Measurements from ENCODE around the gene GLTP. TPM values are rescaled to one million over a fixed set of nuclear protein-coding genes. Genes with fewer than 3 reads are reported as not detected.

GLTP gene
- total and polyA plus RNA-seq, 3 donors from 2014 or later, result 20.0 to 27.1 (median 23.1) TPM

DNA sequence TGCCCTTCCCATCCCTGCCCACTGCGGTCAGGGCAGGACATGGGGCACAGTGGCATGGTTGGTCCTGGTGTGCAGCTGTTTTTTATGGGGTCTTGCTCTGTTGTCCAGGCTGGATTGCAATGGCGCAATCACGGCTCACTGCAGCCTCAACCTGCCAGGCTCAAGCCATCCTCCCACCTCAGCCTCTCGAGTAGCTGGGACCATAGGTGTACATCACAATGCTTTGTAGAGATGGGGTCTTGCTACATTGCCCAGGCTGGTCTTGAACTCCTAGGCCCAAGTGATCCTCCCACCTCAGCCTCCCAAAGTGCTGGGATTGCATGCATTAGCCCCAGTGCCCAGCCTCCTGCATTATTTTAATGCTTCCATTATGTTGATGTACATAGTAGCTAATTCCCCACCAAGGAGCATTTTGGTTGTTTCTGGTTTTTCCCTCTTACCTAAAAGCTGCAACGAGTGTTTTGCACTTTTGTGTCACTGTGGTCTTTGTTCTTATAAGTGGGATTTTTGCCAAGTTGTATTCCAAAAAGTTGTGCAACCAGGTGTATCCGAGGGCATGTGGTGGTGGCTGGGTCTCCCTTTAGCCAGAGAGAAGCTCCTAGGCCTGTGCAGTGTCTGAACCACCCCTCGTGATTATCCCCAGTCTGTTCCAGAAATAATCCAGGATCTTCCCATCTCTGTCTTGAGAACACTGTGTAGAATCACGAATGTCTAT, 30.1 kb upstream of the GLTP start:
- Histone ChIP-seq H3K27me3 (no peaks in the 10 kb centered on the region), H3K9me3 (no peaks in the 10 kb centered on the region), H3K36me3 (ENCODE audit: low read depth, missing control alignments) (no peaks in the 10 kb centered on the region), H3K4me3 (no peak overlapping the region), H3K4me1 (no peaks in the 10 kb centered on the region), H3K27ac (no peak overlapping the region)
- intact Hi-C loops (cut with DNase I; ENCODE audit: low total_unique reads), result no loop called here
- DNase-seq, result no peak
- 83 to 84% methylated on average over 8 of the region's 8 CpGs for WGBS, 2 donors
- TF ChIP-seq POLR2A (IDR thresholded peaks at IDR 0.05), result no peak
- TF ChIP-seq, protein P1, sequence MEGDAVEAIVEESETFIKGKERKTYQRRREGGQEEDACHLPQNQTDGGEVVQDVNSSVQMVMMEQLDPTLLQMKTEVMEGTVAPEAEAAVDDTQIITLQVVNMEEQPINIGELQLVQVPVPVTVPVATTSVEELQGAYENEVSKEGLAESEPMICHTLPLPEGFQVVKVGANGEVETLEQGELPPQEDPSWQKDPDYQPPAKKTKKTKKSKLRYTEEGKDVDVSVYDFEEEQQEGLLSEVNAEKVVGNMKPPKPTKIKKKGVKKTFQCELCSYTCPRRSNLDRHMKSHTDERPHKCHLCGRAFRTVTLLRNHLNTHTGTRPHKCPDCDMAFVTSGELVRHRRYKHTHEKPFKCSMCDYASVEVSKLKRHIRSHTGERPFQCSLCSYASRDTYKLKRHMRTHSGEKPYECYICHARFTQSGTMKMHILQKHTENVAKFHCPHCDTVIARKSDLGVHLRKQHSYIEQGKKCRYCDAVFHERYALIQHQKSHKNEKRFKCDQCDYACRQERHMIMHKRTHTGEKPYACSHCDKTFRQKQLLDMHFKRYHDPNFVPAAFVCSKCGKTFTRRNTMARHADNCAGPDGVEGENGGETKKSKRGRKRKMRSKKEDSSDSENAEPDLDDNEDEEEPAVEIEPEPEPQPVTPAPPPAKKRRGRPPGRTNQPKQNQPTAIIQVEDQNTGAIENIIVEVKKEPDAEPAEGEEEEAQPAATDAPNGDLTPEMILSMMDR (IDR thresholded peaks at IDR 0.05), result no peak

DNA sequence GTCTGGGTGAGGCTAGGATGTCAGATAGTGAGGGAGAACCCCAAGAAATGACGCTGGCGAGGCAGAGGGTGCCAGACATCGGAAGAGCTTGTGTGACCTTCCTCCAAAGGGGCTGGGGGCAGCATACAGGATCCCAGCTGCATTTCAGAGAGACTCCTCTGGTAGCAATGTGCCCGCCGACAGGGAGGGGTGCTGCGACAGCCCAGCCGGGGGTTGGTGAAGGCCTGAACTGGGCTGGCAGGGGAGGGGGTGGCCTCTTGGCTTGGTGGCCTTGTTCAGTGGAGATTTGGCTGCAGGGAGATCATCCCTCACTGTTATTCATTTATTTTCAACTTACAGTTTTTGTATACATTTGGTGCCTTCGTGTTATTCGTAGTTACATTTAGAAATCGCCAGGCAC, 25.0 kb upstream of the GLTP start:
- intact Hi-C loops (cut with DNase I; ENCODE audit: low total_unique reads), result no loop called here
- H3K9me3 ChIP-seq, result no peaks in the 10 kb centered on the region
- no peak overlapping the region for H3K4me3 ChIP-seq
- H3K4me1 ChIP-seq, result peaks cover 13% of the 10 kb centered on the region
- no peaks in the 10 kb centered on the region for H3K36me3 ChIP-seq (ENCODE audit: low read depth, missing control alignments)
- no peak overlapping the region for H3K27ac ChIP-seq
- DNase-seq, result no peak
- TF ChIP-seq, protein P1 (IDR thresholded peaks at IDR 0.05), result no peak
- no peak for TF ChIP-seq POLR2A (IDR thresholded peaks at IDR 0.05)
- no peaks in the 10 kb centered on the region for H3K27me3 ChIP-seq
- WGBS, 2 donors, result 87 to 89% methylated on average over 10 of the region's 10 CpGs

DNA sequence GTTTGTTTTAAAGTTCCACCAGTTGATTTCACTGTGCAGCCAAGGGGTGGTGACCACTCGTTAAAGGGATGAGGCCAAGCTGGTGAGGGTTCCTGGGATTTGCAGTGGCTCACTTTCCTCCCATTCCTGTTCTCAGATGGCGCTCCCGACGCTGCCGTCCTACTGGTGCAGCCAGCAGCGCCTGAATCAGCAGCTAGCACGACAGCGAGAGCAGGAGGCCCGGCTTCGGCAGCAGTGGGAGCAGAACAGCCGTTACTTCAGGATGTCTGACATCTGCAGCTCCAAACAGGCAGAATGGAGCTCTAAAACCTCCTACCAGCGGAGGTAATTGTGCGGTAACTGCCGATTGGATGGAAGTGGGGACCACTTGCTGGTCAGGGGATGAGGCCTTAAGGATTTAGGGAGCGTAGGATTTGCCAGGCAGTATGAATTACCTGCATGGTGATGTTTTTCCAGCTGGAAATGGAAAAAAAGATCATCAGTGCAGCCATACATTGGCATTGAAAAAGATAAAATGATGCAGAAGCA, 22.6 kb upstream of the GLTP start:
- Histone ChIP-seq H3K9me3 (no peaks in the 10 kb centered on the region), H3K36me3 (ENCODE audit: low read depth, missing control alignments) (no peaks in the 10 kb centered on the region), H3K27ac (no peak overlapping the region), H3K4me1 (peaks cover 19% of the 10 kb centered on the region), H3K27me3 (no peaks in the 10 kb centered on the region), H3K4me3 (no peak overlapping the region)
- WGBS, 2 donors, result 81 to 83% methylated on average over 14 to 15 of the region's 15 CpGs
- no peak for DNase-seq
- intact Hi-C loops (cut with DNase I; ENCODE audit: low total_unique reads), result no loop called here
- no peak for TF ChIP-seq POLR2A (IDR thresholded peaks at IDR 0.05)
- TF ChIP-seq, protein P1 (IDR thresholded peaks at IDR 0.05), result no peak

DNA sequence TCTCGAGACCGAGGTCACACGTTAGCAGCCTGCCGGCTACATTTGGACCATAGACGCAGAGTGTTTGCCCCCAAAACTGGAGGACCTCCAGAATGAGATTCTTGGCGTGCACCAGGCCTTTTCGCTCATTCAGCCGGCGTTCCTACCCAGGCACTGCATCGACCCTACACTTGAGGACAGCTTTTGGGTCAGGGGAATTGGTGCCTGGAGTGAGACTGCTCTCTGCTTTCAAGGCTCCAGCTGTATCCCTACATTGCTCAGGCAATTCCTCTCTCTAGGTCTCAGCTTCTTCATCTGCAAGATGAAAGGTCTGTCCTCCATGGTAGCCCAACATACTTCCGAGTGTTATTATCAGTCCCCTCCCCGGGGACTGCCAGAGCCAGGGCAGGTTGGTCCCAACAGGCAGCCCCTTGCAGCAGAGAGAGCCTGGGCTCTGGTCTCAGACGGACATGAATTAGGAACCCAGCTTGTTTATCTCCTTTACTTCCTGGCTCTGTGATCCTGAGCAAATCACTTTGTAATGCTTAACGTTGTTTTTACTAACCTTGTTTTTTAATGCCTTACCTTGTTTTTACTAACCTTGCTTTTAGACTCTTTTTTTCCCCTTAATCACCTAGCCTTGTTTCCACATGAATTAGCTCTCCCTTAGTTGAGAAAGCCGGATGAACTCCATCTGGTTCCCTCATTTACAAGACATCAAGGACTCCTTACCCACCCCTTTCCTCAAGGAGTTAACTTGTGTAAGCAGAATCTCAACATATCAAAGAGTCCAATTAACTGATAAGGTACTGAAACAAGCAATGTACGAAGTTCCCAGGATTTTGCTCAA, 20.6 kb upstream of the GLTP start:
- intact Hi-C loops (cut with DNase I; ENCODE audit: low total_unique reads), result no loop called here
- H3K4me3 ChIP-seq, result peak overlapping the region; percentile 95
- H3K27me3 ChIP-seq, result no peaks in the 10 kb centered on the region
- TF ChIP-seq POLR2A (IDR thresholded peaks at IDR 0.05), result no peak
- TF ChIP-seq, protein P1 (IDR thresholded peaks at IDR 0.05), result no peak
- H3K36me3 ChIP-seq (ENCODE audit: low read depth, missing control alignments), result no peaks in the 10 kb centered on the region
- H3K9me3 ChIP-seq, result no peaks in the 10 kb centered on the region
- H3K4me1 ChIP-seq, result peaks cover 19% of the 10 kb centered on the region
- peak overlapping the region; percentile 77 to 81 for H3K27ac ChIP-seq
- DNase-seq, result no peak
- WGBS, 2 donors, result 2 to 3% methylated on average over 11 to 16 of the region's 16 CpGs
